GM21529 (cell line): Measurements from ENCODE around the gene GBA2.
A peak's percentile ranks its signal among the peaks of the same experiment; 100 is the strongest.

Experiments used
- ATAC-seq: cut with Tn5 transposase; IDR thresholded peaks from one replicate; pipeline ENCODE4 v1.9.1; 2021; ENCODE audit not compliant: unreplicated experiment

Gene GBA2

GRCh38 chr9:35696520-35697215, 52.4 kb downstream of the GBA2 start:
- ATAC-seq = peak; percentile 88

- no peak for ATAC-seq
These were observed 53.1 kb downstream of the GBA2 start for GRCh38 chr9:35695943-35696401.

GRCh38 chr9:35691757-35692301, 57.2 kb downstream of the GBA2 start:
- no peak for ATAC-seq

- ATAC-seq = no peak
These were observed 57.7 kb downstream of the GBA2 start for GRCh38 chr9:35691334-35691650.

DNA sequence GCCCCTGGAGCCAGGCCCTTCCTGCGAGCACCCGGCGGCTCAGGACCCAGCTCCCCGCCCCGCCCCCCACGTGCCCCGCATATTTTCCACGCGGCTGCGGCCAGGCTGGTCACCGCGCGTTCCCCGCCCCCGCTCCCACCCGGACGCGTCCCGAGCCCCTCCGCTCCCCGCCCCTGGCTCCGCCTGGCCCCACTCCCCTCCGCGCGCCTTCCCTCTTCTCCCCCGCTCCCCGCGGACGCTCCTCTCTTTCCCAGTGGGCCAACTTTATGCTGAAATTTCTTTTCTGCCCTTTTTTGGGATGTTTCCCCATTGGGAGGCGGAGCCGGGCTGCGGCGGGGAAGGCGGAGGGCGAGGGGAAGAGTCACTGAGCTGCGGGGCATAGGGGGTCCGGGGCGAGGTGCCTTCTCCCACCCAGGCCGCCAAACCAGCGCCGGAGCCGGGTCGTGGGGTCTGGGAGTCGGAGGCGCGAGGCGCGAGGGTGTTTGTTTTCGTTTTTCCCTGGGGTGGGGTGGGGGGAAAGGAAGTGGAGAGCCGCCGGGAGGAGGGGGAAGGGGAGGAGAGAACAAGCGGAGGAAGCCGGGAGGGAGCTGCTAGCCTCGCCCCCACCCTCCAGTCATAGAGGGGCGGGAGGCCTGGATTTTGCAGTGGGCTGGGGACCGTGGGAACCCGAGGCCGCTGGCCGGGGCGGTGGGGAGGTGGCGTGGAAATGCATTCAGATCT, 58.3 kb downstream of the GBA2 start:
- ATAC-seq = no peak

DNA sequence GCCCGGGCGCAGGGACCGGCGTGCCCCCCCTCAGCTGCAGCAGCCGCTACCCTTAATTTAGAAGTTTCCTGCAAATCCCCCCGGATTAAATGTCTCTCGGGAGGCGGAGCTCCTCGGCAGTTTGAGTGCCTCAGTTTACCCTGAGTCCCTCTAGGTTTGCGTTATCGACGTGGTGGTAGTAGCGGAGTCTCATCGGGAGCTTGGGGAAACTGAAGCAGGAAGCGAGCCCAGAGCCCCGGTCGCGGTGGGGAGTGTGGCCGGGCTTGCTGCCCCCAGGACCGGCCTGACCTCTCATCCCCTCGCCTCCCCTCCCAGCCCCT, 58.8 kb downstream of the GBA2 start:
- ATAC-seq = no peak

DNA sequence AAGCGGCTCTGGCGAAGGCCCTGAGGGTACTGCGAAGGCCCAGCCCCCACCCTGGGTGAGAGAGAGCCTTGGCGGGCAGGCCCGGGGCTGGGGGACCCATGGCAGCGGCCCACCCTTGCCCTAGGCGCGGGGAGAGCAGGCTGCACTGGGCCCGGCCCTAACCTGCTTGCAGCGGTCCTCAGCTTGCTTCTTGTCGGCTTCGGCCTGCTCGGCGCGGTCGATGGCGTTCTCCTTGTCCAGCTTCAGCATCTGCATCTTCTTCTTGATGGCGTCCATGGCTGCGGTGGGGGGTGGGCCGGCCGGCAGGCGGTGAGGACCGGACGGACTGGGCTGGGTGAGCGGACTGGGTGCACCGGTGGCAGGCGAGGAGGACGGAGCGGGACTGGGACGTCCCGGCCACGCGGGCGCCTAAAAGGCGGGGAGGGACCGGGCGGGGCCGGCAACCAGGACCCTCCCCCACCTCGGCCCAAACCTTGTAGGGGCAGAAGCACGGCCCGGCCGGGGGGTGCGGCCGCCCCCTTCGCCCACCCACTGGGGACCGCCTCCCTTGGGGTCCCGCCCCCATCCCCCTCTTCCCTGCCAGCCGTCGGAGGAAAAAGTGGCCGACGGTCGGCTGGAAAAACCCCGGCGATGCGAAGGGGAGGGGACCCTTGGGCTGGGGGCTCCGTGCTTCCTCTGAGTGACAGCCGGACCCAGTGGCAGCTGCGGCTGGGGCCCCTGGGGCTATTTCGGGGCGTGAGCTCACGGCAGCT, 59.3 kb downstream of the GBA2 start, which contains the start of gene TPM2:
Gene TPM2 (minus strand): TSS at position 384 of the 752 bp plus-strand sequence. CDS start 108 bp downstream, at position 276.
- ATAC-seq = no peak

DNA sequence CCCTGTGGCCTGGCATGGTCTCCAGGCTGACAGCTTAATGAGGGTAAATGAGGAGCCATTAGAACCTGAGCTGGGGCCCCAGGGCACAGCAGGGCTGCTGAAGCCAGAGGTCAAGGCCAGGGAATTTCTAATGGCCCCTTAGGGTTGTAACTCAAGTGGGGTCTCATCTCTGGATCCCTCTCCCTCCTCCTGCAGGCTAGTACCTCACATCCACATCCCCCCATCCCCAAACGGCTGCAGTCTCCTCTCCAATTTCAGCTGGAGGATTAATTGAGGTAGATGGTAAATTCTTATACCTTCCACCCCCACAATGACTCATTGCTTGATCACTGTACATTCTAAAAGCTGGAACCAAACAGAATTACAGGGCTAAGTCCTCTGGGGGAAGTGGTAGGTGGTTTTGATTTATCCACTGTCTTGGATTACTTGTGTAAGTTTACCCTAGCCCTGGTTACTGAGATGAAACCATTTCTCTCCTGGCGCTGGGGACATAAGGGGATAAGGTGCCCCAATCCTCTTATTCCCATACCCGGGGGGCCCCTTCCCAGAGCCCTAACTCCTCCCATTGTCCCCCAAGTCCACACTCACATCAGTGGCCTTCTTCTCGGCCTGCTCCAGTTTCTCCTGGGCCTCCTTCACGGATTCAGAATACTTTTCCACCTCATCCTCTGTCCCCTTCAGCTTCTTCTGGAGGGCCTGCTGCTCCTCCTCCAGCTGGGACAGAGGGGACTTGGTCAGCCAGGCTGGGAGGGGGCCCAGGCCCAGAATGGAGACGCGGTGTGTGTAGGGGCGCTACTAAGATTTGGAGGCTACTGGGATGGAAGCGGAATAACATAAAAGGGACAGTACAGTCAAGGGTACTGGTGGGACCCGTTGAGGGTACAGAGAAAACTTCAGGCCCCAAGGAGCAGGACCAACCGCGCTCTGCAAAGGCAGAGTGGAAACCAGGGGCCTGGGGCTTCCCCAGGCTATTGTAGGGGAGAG, 60.2 kb downstream of the GBA2 start:
- ATAC-seq = no peak

GRCh38 chr9:35687972-35688557, 61.0 kb downstream of the GBA2 start:
- ATAC-seq = no peak

- ATAC-seq = no peak
These were observed 61.7 kb downstream of the GBA2 start for GRCh38 chr9:35687306-35687705.
